Measurements from ENCODE around the gene LPIN1. TPM values are rescaled to one million over a fixed set of nuclear protein-coding genes. Genes with fewer than 3 reads are reported as not detected.

Gene LPIN1
- total and polyA plus RNA-seq, 8 donors, result 7.3 to 152 (median 18.2) TPM

DNA sequence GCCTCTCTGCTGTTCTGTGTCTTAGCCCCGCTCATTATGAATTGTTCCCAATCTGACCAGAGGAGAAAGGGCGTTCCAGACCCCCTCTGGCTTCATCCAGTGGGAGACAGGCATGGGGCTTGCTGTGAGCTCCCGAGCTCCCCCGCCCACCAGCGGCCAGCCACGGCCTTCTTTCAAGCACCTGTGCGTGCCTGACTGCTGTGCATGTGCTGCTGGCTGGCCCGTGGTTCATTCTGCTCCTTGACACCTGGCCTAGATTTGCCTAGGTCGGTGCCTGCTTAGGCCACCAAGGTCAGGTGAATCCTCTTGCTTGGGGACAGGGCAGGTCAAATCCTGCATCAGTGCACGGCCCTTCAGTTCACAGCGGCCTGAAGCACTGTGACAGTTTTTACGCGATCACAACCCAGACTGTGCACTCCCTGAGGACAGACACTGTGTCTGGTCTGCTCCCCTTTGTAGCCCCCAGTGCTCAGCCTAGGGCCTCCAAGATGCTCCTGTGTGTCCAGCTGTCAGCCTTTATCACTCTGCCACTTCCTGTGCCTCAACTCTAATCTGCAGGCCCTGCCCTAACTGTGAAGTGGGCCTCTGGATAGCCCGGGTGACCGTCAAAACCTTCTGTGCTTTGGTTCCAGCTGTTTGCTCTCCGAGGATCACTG lies 3.6 kb upstream of the LPIN1 start:
- Histone ChIP-seq H3K4me3 (no peak overlapping the region), H3K36me3 (no peaks in the 10 kb centered on the region), H3K27me3 (no peaks in the 10 kb centered on the region), H3K9me3 (no peaks in the 10 kb centered on the region), H3K27ac (peak overlapping the region in 1 of 5 donors; percentile 93), H3K4me1 (peaks cover 31 to 57% (median 45%) of the 10 kb centered on the region in 4 donors)
- WGBS, 5 donors, result 86 to 91% (median 88%) methylated on average over 16 of the region's 16 CpGs
- no peak for DNase-seq
- intact Hi-C loops (cut with DNase I; ENCODE audit: low total_unique reads), result no loop called here
- TF ChIP-seq POLR2A (IDR thresholded peaks at IDR 0.05) (no peak), CTCF (IDR thresholded peaks at IDR 0.05) (no peak), POLR2AphosphoS5 (IDR thresholded peaks at IDR 0.05) (no peak), EP300 (IDR thresholded peaks at IDR 0.05) (no peak)

DNA sequence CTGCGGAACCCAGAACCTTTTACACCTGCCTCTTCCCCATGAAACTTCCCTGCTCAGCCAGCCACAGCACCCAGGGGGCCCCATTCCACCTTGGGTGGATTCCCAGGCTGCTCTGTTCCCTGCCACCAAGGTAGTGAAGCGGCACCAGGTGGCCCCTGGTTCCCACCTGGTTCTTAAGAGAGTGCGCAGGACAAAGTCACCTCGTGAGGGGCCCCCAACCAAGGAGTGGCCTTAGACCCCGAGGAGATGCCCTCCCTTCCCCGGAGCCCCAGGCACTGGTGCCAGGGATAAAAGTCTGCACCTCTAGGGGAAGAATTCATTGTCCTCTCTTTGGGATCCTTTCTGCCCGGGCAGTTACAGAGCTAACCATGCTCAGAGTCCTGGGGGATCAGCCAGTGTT lies 3.1 kb upstream of the LPIN1 start:
- no peak for DNase-seq
- no peak for TF ChIP-seq EP300 (IDR thresholded peaks at IDR 0.05)
- TF ChIP-seq CTCF (IDR thresholded peaks at IDR 0.05), result no peak
- TF ChIP-seq POLR2A (IDR thresholded peaks at IDR 0.05), result no peak
- TF ChIP-seq POLR2AphosphoS5 (IDR thresholded peaks at IDR 0.05), result no peak
- Histone ChIP-seq H3K9me3 (no peaks in the 10 kb centered on the region), H3K27me3 (no peaks in the 10 kb centered on the region), H3K4me3 (peak overlapping the region in 1 of 4 donors; percentile 10), H3K27ac (peak overlapping the region in 4 of 5 donors; percentile 76 to 93 (median 85)), H3K36me3 (no peaks in the 10 kb centered on the region), H3K4me1 (peaks cover 35 to 58% (median 48%) of the 10 kb centered on the region in 4 donors)
- 63 to 79% (median 73%) methylated on average over 5 to 7 of the region's 7 CpGs for WGBS, 5 donors
- intact Hi-C loops (cut with DNase I; ENCODE audit: low total_unique reads), result no loop called here

DNA sequence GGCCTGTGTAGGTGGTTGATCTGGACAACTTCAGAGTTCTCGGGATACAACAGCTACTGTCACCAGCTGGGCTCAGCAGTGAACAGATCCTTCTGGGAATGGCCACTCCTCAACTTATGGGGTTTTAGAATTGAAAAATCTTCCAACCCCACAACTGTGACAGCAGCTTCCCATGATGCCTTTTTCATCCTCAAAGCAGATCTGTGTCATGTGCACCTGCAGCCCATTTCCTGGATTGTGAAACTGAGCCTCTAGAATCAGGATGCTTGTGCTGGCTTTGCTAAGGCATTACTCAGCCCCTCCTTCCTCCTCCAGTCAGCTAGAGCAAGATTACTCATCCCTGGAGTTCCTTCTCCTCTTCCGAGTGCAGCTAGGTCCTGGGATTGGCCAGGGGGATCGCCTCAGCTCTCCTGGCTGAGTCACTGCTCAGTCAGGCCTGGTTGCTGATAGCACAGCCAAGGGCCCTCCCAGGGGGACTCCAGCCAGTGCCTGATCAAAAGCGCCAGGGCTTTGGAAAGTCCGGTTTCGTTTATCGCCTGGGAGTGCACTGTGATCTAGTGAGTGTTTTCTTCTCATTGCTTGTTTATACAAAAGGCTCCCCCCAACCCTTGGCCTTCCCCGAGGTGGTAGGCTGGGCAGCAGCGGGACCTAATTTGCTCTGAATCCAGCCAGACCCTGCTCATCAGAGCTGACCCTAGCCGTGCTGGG lies 2.4 kb upstream of the LPIN1 start:
- peak overlapping the region in 3 of 4 donors; percentile 7 to 21 (median 10) for H3K4me3 ChIP-seq
- intact Hi-C loops (cut with DNase I; ENCODE audit: low total_unique reads), result no loop called here
- peaks cover 41 to 58% (median 50%) of the 10 kb centered on the region in 4 donors for H3K4me1 ChIP-seq
- no peak for TF ChIP-seq POLR2A (IDR thresholded peaks at IDR 0.05)
- TF ChIP-seq EP300 (IDR thresholded peaks at IDR 0.05), result no peak
- TF ChIP-seq CTCF (IDR thresholded peaks at IDR 0.05), result no peak
- peak; percentile 85 to 97 (median 86) for TF ChIP-seq POLR2AphosphoS5 (IDR thresholded peaks at IDR 0.05)
- no peaks in the 10 kb centered on the region for H3K27me3 ChIP-seq
- WGBS, 5 donors, result 12 to 22% (median 16%) methylated on average over 7 to 10 of the region's 10 CpGs
- no peaks in the 10 kb centered on the region for H3K9me3 ChIP-seq
- peak; percentile 94 to 98 for DNase-seq
- H3K27ac ChIP-seq, result peak overlapping the region in 4 of 5 donors; percentile 76 to 93 (median 85)
- no peaks in the 10 kb centered on the region for H3K36me3 ChIP-seq

GRCh38 chr2:11744631-11745394 lies 1.6 kb upstream of the LPIN1 start:
- TF ChIP-seq CTCF (IDR thresholded peaks at IDR 0.05) (peak in 3 of 7 experiments; percentile 6 to 28 (median 18)), POLR2AphosphoS5 (IDR thresholded peaks at IDR 0.05) (no peak)
- Histone ChIP-seq H3K9me3 (no peaks in the 10 kb centered on the region), H3K27ac (peak overlapping the region; percentile 41 to 93 (median 85)), H3K4me3 (peak overlapping the region in 3 of 4 donors; percentile 7 to 21 (median 10)), H3K4me1 (peaks cover 49 to 62% (median 54%) of the 10 kb centered on the region in 4 donors), H3K36me3 (no peaks in the 10 kb centered on the region), H3K27me3 (no peaks in the 10 kb centered on the region)
- intact Hi-C loops (cut with DNase I; ENCODE audit: low total_unique reads), result no loop called here
- DNase-seq, result peak in 1 of 2 donors; percentile 61
- WGBS, 5 donors, result 60 to 73% (median 69%) methylated on average over 14 of the region's 14 CpGs
